Measurements from ENCODE around the gene TTYH2. TPM values are rescaled to one million over a fixed set of nuclear protein-coding genes. Genes with fewer than 3 reads are reported as not detected.
"Not testable (repeated sequence)": the region's sequence is repeated elsewhere in the genome, so short reads cannot be mapped to it uniquely, and the experiment has no call there.

The TTYH2 gene
- total RNA-seq, 1 donor from 2014 or later: 16.5 TPM

DNA sequence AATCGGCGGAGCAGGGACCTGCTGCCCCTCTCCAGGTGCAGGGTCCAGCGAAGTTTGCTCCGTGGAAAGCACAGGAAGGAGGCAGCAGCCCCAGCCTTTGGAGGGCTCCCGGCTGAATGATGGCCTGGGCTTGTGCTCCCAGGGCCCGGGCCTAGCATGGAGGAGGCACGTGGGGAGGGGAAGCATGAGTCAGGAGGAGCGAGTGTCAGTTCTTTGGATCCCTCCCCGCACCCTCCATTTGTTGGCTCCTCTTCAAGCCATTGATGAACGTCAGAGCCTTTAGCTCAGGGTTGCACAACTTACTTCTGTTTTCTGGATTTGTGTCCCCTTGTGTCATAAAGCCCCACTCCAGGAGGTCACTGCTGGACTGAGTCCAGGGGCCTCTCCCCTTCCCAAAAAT lies 25.8 kb downstream of the TTYH2 start:
- DNase-seq: peak; percentile 64

DNA sequence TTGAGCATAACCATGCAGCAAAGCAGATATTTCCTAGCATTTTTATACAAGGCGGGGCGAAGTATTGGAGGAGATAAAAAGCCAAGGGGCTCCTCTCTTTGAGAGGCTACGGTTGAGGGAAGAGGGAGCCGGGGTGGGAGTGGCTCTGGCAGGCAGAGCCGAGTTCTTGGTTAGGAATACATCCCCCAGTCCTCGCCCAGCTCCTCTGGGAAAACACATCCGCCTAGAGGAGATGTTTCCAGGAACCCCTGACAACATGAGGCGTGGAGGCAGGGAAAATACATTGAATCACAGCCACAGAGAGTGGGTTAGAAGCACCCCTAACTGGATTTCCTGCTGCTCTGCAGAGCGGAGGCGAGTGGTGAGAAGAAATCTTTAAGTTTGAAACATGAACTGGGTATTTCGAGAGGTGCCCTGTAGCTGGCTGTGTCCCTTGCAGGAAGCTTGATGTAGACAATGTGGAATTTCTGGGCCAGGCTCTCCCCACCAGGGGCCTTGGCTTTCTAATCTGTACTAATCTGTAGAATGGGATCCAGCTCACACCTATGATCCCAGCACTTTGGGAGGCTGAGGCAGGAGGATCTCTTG lies 27.3 kb downstream of the TTYH2 start:
- DNase-seq: peak; percentile 94

DNA sequence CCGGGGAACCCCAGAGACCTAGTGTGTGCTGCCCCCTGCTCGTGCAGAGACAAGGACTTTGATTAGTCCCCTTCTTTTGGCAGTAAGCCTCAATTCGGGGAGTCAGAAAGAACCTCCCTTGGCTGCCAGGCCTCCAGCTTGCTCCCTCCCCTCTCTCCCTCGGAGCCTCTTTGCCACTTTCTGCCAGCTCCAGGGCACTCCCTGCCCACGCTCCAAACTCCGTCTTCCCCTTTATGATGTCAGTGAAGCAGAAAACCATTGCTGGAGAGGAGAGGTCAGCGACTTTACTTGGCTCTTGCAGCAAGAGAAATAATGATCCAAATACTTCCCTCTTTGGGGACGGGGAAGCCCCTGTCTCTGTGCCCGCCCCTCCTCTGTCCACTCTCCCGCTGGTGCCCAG lies 28.1 kb downstream of the TTYH2 start:
- no peak for DNase-seq

DNA sequence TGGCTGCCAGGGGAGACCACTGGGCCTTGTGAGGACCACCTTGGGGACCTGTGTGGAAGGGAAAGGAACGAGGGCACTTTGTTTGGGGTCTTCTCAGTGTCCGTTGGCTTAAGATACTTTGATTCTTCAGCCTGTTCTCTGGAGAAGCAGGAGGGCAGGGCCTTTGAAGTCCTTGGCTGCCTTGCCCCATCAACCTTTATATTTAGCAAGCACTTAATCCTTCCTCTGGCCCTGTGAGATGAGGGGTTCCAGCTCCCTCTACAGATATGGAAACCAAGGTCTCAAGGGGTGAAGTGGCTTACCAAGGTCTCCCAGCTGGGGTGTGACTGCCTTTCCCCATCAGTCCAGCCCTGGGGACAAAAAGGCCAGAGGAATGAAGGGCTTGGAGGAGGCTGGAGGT lies 28.5 kb downstream of the TTYH2 start:
- no peak for DNase-seq

DNA sequence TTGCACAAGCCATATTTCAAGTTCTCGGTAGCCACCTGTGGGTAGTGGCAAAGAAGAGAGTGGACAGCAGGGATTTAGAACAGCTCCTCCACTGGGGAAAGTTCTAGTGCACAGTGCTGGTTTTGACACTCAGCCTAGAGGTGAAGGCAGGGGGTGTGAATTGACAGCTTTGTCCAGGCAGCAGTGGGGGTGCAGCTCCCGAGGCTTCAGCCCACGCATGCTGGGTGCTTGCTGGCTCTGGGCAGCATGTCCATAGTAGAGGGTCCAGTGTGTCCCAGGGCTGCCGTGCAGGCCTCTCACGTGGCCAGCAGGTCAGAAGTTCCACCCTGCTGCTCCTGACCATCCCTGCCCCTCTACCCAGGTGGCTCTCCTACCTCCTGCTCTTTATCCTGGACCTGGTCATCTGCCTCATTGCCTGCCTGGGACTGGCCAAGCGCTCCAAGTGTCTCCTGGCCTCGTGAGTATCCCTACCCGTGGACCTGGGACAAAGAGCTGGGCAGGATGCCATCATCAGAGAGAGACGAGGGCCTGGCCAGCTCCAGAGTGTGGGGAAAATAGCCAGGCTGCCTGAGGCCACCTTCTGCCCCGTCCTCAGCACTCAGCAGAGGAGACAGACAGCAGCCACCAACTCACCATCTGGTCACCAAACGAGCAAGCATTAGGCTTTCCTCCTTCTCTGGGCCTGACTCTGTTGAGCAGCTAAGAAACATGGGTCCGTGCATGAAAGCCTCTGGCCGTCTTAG lies 29.8 kb downstream of the TTYH2 start:
- DNase-seq: no peak

DNA sequence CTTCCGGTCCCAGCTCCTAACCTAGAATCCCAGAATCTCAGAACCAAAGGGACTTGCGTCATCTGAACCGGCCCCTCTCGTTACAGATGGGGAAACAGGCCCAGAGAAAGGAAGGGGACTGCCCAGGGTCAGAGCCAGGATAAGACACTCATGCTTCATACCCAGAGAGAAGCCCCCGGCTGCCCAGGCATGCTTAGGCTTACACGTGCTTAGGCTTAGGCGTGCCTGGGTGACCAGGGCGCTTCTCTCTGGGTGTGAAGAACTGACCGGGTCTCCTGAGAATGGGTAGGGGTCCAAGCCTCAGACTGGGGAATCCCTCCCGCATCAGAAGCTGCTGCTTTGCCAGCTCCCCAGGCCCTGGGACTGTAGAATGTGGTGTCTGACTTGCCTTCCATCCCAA lies 30.8 kb downstream of the TTYH2 start:
- DNase-seq: no peak

DNA sequence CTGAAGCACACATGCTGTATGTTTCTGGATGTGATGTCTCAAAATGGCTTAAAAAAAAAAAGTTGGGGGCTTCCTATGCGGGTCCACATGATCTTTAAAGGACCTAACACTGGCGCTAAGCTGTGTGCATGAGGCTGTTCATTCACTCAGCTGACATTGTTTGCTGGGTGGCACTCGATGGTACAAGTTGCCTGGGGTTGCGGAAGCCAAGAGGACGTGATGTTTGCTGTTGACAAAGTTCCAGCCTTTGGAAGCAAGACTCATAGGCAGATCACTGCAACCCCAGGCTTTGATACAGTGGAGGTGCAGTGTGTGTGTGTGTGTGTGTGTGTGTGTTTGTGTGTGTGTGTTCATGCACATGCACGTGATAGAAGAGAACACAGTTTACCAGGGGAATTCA lies 31.2 kb downstream of the TTYH2 start:
- DNase-seq: no peak

DNA sequence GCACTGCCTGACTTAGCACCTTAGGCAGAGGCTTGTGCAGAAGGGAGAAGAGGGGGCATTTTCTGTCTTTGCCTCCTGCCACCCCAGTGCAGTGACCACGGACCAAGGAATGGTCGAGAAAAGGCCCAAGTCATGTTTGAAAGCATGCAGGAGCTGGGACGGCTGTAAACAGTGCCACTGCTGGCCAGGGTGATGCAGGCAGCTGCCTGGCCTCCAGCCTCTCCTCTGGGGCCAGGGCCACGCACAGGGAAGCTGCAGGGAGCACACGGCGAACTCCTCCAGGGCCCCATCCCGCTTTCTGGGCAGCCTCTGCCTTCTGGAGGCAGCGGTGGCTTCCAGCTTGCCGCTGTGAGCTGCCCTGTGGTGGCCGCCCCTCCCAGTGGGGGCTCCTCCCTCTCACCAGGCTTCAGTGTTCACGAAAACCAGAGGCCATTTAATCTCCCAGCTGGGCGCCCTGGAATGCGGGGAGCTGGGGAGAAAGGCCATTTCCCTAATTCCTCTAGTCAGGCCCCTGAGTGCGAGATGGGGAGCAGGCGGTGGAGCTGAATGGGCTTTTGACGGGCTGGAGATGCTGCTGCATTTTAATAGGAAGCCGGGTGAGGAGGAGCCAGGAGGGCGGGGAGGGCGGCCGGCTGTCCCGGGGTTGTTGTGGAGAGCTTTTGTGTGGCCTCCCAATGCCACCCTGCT lies 31.9 kb downstream of the TTYH2 start:
- DNase-seq: no peak

DNA sequence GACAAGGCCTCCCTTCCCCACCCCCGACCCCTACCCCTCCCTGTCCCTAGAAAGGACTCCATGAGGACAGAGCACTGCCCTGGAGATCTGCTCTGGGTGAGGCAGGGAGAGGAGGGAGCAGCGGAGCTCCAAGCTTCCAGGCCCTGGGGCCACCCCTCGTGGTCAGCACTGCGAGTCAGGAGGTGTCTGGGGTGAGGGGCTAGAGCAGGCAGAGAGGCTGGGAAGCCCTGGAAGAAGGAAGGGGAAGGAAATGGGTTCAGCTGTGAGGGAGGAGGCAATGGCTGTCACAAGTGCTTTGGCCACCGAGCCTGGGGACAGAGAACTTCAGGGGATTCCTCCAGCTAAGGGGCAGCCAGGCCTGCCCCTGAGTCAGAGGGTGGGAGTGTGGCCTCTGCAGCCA lies 32.5 kb downstream of the TTYH2 start:
- DNase-seq: no peak

DNA sequence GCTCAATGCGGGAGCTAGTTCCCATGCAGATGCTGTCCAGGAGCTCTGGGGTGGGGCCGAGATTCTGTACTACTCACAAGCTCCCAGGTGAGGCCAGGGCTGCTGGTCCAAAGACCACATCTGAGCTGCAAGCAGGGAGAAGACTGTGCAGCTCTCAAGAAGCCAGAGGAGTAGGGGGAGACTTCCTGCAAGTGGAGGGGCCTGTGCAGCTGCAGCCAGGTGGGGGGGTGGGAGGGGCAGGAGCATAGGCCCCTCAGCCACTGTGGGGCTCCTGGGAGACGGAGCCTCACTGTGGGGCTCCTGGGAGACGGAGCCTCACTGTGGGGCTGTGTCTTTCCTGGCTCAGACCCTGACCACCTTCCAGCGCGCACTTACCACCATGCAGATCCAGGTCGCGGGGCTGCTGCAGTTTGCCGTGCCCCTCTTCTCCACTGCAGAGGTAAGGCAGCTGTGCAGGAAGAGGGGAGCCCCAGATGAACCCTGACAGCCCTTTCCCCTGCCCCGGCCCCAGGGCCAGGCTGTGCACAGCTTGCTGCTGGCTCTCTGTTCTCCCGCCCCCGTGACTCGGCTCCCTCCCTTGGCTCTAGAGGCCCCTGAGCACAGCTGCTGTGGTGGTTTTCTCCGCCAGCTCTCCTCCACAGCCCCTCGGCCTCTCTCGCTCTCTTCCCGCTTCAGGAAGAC lies 36.4 kb downstream of the TTYH2 start:
- peak; percentile 19 for DNase-seq

DNA sequence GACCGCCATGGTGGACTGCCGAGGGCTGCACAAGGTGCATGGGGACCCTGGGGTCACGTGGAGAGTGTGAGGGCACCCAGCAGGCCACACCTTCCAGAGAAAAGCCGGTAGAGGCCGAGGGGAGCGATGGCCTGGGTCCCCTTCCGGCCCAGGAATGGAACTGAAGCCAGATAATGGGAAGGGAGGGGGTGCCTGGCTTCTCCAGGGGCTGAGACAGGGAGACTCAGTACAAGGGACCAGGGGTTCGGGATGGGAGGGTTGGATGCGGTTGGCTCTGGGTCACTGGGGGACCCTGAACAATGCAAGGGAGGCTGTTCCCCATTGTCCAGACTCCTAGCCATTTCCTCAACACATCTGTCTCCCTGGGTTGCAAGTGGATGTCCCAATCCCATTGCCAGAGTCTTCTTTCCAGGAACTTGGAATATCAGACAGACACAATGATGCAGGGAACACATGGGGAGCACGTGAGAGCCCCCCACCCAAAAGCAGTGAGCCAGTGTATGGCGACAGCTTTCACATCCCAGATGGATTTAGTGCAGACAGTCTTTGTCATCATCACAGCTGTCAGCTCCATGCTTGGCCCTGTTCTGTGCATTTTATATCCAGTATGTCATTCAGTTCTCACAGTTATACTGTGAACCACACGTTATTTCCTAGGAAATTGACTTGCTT lies 37.1 kb downstream of the TTYH2 start:
- DNase-seq: peak; percentile 86

DNA sequence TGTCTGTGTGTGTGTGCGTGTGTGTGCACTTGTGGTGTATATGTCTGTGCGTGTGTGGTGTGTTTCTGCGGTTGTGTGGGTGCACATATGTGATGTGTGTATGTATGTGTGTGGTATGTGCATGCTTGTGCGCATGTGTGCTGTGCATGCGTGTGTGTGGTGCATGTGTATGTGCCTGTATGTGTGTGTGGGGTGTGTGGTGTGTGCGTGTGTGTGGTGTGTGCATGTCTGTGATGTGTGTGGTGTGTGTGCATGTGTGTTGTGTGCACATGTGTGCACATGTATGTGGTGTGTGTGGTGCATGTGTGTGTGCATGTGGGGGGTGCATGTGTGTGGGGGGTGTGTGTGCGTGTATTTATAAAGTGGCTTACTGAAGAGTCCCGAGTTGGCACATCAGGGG lies 37.7 kb downstream of the TTYH2 start:
- no peak for DNase-seq

DNA sequence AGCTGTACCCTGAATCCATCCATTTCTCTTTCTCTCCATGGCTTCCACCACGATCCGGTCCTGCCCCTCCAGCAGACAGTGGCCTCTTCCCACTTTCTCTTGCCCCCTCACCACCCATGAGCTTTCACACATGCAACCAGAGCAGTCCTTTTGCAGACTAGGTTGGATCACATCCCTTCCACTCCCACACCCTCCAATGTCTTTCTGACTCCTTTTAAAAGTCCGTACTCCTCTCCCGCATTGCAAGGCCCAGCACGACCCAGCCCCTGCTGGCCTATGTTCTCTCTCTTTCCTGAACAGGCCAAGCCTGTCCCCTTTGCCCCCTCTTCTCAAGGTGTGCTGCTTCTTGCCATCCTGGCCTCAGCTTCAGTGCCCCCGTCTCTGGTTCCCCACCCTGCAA lies 38.2 kb downstream of the TTYH2 start:
- DNase-seq: no peak

DNA sequence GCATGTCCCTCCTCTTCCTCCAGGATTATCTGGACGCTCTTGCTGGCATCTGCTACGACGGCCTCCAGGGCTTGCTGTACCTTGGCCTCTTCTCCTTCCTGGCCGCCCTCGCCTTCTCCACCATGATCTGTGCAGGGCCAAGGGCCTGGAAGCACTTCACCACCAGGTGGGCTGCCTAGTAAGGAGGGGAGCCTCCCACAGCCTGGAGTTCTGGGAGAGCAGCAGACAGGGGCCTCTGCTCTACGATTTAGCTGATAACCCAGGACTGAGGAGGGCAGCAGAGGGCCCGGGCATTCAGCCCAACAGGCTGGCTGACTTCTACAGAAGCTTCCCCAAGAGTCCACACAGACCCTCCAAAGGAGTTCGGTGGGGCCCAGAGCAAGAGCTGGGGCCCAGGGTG lies 38.8 kb downstream of the TTYH2 start:
- no peak for DNase-seq

DNA sequence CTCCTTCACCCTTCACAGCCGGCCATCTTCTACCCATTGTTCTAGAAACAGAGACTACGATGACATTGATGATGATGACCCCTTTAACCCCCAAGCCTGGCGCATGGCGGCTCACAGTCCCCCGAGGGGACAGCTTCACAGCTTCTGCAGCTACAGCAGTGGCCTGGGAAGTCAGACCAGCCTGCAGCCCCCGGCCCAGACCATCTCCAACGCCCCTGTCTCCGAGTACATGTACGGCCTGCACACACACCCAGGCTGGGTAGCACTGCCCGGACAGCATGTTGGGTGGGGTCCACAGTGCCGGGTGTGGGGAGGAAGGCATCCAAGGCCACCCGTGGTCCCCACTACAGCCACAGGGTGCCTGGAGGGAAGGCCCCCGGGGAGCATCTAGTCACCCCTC lies 39.7 kb downstream of the TTYH2 start:
- DNase-seq: no peak

DNA sequence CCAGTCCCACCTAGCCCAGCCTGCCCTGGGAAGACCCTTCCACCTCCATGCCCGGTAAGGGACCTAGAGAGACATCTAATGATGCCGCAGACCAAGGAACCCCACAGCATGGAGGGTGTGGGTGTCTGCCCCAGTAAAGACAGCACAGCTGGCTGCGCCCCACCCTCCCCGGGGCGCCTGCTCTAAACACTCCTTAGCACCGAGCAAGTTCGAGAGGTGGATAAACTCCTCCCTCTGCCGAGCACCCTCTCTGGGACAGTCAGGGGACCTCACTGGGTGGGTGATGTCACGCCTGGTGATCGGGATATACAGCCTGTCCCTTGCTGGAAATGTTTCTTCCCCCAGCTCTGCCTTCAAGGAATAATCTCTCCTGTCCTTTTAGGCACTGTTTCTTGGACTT lies 43.9 kb downstream of the TTYH2 start:
- DNase-seq: no peak

DNA sequence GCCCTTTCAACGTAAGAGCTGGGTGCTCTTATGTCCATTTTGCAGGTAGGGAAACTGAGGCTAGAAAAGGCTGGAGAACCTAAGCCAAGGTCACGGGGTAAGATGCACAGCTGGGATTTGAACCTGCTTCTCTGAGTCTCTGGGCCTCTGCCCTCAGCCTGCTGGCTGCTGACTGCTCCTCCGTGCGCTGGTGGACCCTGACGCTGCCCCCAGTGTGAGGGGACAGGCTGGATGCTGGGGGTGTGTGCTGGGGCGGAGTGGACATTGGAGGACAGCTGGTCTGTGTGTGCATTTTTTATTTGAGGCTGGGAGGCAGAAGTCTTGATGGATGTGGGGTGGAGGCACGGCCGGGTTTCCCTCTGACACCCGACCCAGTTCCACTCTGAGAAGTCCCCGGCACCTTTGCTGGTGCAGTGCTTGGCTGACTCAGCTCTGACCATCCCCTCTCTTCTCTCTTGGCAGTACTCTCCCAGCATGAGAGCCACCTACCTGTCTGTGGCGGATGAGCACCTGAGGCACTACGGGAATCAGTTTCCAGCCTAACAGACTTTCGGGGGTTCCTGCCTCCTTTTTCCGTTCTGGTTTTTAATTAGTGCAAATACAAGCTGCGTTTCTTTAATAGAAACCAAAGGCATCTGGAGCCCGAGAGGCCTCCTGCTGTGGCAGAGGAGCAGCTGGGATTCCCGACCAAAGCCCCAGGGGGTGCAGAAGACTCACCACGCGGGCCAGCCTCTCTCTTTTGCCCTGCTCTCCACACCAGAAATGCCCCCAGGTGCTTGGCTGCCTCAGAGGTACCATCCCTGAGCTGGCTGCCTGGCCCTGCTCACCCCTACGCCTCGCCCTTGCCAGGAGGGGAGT lies 46.5 kb downstream of the TTYH2 start:
- DNase-seq: no peak

DNA sequence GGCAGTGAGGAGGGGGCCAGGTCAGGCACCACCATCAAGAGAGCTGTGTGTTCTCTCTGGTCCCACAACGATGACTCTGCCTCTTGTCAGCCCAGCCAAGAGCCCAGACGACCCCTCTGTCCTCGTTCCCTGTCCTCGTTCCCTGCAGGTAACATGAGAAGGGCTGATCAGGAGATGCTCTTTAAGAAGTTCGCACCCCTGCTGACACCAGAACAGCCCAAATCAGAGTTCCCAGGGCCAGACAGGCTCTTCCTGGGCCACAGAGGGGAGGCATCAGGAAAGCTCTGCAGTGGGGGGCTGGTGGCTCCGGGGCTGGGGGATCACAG lies 47.1 kb downstream of the TTYH2 start:
- no peak for DNase-seq

DNA sequence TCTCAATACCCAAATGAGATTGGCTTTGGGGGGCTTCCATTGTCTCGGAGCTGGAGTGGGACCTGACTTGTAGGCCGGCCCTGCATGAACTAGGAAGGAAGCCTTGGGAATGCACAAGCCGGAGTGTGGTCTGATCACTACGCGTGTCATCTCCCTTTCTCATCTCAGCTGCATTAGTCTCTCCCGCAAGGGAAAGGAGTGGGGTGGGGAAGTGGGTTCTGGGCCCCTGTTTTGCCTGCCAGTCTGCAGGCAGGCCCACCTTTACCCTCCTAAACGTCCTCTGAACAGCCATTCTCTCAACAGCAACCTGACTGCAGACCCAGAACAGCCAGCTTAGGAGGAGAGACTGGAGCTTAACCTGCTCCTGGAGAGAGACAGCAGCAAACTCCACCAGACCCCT lies 49.2 kb downstream of the TTYH2 start:
- no peak for DNase-seq

DNA sequence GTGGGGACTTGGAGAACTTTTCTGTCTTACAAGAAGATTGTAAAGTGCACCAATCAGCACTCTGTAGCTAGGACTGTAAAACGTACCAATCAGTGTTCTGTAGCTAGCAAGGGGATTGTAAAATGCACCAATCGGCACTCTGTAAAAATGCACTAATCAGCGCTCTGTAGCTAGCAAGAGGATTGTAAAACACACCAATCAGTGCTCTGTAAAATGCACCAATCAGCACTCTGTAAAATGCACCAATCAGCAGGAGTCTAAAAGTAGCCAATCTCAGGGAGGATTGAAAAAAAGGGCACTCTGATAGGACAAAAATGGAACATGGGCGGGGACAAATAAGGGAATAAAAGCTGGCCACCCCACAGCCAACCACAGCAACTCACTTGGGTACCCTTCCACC lies 53.7 kb downstream of the TTYH2 start:
- DNase-seq: not testable (repeated sequence)

DNA sequence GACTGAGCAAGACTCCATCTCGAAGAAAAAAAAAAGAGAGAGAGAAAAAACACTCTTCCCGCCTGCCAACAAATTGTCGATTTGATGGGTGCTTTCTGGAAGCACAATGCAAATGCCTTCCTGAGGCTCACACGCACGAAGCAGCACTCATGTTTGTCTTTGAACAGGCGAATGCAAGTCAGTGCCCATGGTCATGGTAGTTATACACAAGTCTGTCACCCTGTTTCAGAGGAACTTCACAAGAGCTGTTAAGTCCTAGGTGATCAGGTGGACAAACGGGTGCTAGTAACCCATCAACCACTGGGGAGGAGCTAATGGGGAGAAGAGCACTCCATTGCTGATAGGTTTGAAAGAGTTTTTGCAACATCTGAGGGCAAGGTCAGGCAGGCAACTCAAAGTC lies 54.2 kb downstream of the TTYH2 start:
- DNase-seq: no peak

DNA sequence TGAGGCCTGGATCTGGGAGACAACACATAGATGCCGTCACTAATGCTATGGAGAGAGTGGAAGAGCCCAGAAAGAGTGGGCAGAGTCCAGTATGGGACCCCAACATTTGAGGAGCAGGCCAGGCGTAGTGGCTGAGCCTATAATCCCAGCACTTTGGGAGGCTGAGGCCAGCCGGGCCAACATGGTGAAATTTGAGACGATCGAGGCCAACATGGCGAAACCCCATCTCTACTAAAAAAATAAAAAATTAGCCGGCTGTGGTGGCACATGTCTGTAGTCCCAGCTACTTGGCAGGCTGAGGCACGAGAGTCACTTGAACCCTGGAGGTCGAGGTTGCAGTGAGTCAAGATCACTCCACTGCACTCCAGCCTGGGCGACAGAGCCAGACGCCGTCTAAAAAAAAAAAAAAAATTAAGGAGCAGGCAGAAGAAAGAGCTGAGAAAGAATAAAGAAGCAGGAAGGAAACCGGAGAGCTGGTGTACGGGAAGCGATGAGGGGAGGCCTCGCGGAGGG lies 54.7 kb downstream of the TTYH2 start:
- no peak for DNase-seq
